Measurements from ENCODE around the gene KCNJ16. TPM values are rescaled to one million over a fixed set of nuclear protein-coding genes. Genes with fewer than 3 reads are reported as not detected.

The KCNJ16 gene
- total RNA-seq, 4 donors from 2014 or later, result 0.54 to 0.96 TPM; not detected in 2

GRCh38 chr17:70076189-70076588 lies 1.2 kb downstream of the KCNJ16 start:
- Histone ChIP-seq H3K27me3 (no peaks in the 10 kb centered on the region), H3K4me3 (no peak overlapping the region), H3K36me3 (no peaks in the 10 kb centered on the region), H3K27ac (no peak overlapping the region), H3K4me1 (peaks cover 0 to 17% (median 8%) of the 10 kb centered on the region in 3 donors), H3K9me3 (no peaks in the 10 kb centered on the region)
- WGBS, 2 donors (ENCODE audit: low coverage in 1 of 2), result 24 to 38% methylated on average over 1 of the region's 1 CpG
- TF ChIP-seq POLR2AphosphoS5 (IDR thresholded peaks at IDR 0.05) (no peak), CTCF (IDR thresholded peaks at IDR 0.05) (no peak), EP300 (IDR thresholded peaks at IDR 0.05) (no peak), POLR2A (IDR thresholded peaks at IDR 0.05) (no peak)
- ATAC-seq, result no peak

- Histone ChIP-seq H3K27me3 (no peaks in the 10 kb centered on the region), H3K4me1 (peaks cover 0 to 23% (median 10%) of the 10 kb centered on the region in 3 donors), H3K9me3 (no peaks in the 10 kb centered on the region), H3K36me3 (no peaks in the 10 kb centered on the region), H3K4me3 (no peak overlapping the region), H3K27ac (no peak overlapping the region)
- no peak for TF ChIP-seq EP300 (IDR thresholded peaks at IDR 0.05)
- no peak for TF ChIP-seq POLR2A (IDR thresholded peaks at IDR 0.05)
- TF ChIP-seq POLR2AphosphoS5 (IDR thresholded peaks at IDR 0.05), result no peak
- TF ChIP-seq CTCF (IDR thresholded peaks at IDR 0.05), result no peak
- 63 to 87% methylated on average over 3 of the region's 3 CpGs for WGBS, 2 donors (ENCODE audit: low coverage in 1 of 2)
- no peak for ATAC-seq
These were observed 1.8 kb downstream of the KCNJ16 start for GRCh38 chr17:70076831-70077230.

- TF ChIP-seq POLR2AphosphoS5 (IDR thresholded peaks at IDR 0.05), result no peak
- no peak for TF ChIP-seq POLR2A (IDR thresholded peaks at IDR 0.05)
- TF ChIP-seq CTCF (IDR thresholded peaks at IDR 0.05), result no peak
- TF ChIP-seq EP300 (IDR thresholded peaks at IDR 0.05), result no peak
- Histone ChIP-seq H3K27ac (no peak overlapping the region), H3K4me1 (peaks cover 0 to 24% (median 10%) of the 10 kb centered on the region in 3 donors), H3K4me3 (no peak overlapping the region), H3K36me3 (no peaks in the 10 kb centered on the region), H3K9me3 (no peaks in the 10 kb centered on the region), H3K27me3 (no peaks in the 10 kb centered on the region)
- WGBS, 2 donors (ENCODE audit: low coverage in 1 of 2), result 67 to 69% methylated on average over 2 to 4 of the region's 4 CpGs
- ATAC-seq, result no peak
These were observed 3.5 kb downstream of the KCNJ16 start for GRCh38 chr17:70078549-70078948.

DNA sequence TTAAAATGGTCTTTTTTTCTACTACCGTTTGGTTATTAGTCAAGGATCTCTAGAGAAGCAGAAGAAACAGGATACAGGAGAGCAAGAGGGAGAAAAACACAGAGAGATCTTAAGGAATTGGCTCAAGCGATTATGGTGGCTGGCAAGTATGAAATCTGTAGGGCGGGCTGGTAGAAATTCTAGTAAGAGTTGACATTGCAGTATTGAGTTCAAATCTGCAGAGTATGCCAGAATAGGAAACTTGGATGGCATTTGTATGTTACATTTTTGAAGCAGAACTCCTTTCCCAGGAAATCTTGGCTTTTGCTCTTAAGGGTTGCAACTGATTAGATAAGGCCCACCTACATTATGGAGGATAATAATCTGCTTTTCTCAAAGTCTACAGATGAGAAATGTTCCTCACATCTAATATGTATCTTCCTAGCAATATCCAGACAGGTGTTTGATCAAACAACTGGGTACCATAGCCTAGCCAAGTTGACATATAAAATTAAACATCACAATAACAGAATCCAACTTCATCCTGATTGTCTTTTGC lies 4.0 kb downstream of the KCNJ16 start:
- no peak for ATAC-seq
- H3K27ac ChIP-seq, result no peak overlapping the region
- no peaks in the 10 kb centered on the region for H3K27me3 ChIP-seq
- H3K36me3 ChIP-seq, result no peaks in the 10 kb centered on the region
- no peaks in the 10 kb centered on the region for H3K9me3 ChIP-seq
- TF ChIP-seq POLR2A (IDR thresholded peaks at IDR 0.05) (no peak), EP300 (IDR thresholded peaks at IDR 0.05) (no peak), POLR2AphosphoS5 (IDR thresholded peaks at IDR 0.05) (no peak), CTCF (IDR thresholded peaks at IDR 0.05) (no peak)
- H3K4me3 ChIP-seq, result no peak overlapping the region
- peaks cover 0 to 24% (median 10%) of the 10 kb centered on the region in 3 donors for H3K4me1 ChIP-seq
- WGBS, 2 donors (ENCODE audit: low coverage in 1 of 2), result 91 to 93% methylated on average over 3 of the region's 3 CpGs
